ENCODE results near the gene CAV1.

The CAV1 gene

GRCh38 chr7:116494472-116494871 is 30.4 kb upstream of the CAV1 start:
- Histone ChIP-seq H3K9ac (ENCODE audit: low read depth, low read length, poor library complexity, severe bottlenecking) (no peak overlapping the region), H2AFZ (ENCODE audit: low read length) (no peak overlapping the region; the same call in 1 of the 2 replicates), H3K27me3 (ENCODE audit: insufficient read depth, low read length, poor library complexity, severe bottlenecking) (no peaks in the 10 kb centered on the region), H4K20me1 (ENCODE audit: insufficient read depth, low read length, poor library complexity, severe bottlenecking) (no peaks in the 10 kb centered on the region), H3K36me3 (ENCODE audit: insufficient read depth, low read length) (no peaks in the 10 kb centered on the region), H3K79me2 (ENCODE audit: insufficient read depth, low read length) (no peaks in the 10 kb centered on the region), H3K4me3 (ENCODE audit: low read length, poor library complexity, severe bottlenecking) (no peak overlapping the region), H3K4me2 (ENCODE audit: low read depth, low read length, poor library complexity, severe bottlenecking) (no peak overlapping the region), H3K9me2 (replicated peaks; ENCODE audit: low read depth, low read length) (no peaks in the 10 kb centered on the region), H3K9me3 (ENCODE audit: insufficient read depth, low read depth, low read length) (no peaks in the 10 kb centered on the region), H3F3A (ENCODE audit: low read depth) (no peaks in the 10 kb centered on the region), H3K4me1 (ENCODE audit: insufficient read depth, low read length, poor library complexity, severe bottlenecking) (peaks cover 11% of the 10 kb centered on the region)
- TF ChIP-seq CTCF (conservative IDR thresholded peaks at IDR 0.05; ENCODE audit: low read length): no peak

- Histone ChIP-seq H3K4me1 (ENCODE audit: insufficient read depth, low read length, poor library complexity, severe bottlenecking) (peaks cover 7% of the 10 kb centered on the region), H3F3A (ENCODE audit: low read depth) (no peaks in the 10 kb centered on the region), H4K20me1 (ENCODE audit: insufficient read depth, low read length, poor library complexity, severe bottlenecking) (no peaks in the 10 kb centered on the region), H3K9me3 (ENCODE audit: insufficient read depth, low read depth, low read length) (no peaks in the 10 kb centered on the region), H3K79me2 (ENCODE audit: insufficient read depth, low read length) (no peaks in the 10 kb centered on the region), H3K4me3 (ENCODE audit: low read length, poor library complexity, severe bottlenecking) (no peak overlapping the region), H3K4me2 (ENCODE audit: low read depth, low read length, poor library complexity, severe bottlenecking) (no peak overlapping the region), H3K9me2 (replicated peaks; ENCODE audit: low read depth, low read length) (no peaks in the 10 kb centered on the region), H3K9ac (ENCODE audit: low read depth, low read length, poor library complexity, severe bottlenecking) (no peak overlapping the region), H2AFZ (ENCODE audit: low read length) (no peak overlapping the region), H3K27me3 (ENCODE audit: insufficient read depth, low read length, poor library complexity, severe bottlenecking) (no peaks in the 10 kb centered on the region), H3K36me3 (ENCODE audit: insufficient read depth, low read length) (no peaks in the 10 kb centered on the region)
- TF ChIP-seq EZH2phosphoT487 (IDR thresholded peaks at IDR 0.05; ENCODE audit: borderline replicate concordance) (no peak), CTCF (conservative IDR thresholded peaks at IDR 0.05; ENCODE audit: low read length) (peak; percentile 19; the same call in 1 of the 2 replicates)
Observed at GRCh38 chr7:116495736-116496135, 29.1 kb upstream of the CAV1 start.

GRCh38 chr7:116496653-116497052 is 28.2 kb upstream of the CAV1 start:
- H3K27me3 ChIP-seq (ENCODE audit: insufficient read depth, low read length, poor library complexity, severe bottlenecking): no peaks in the 10 kb centered on the region
- peaks cover 7% of the 10 kb centered on the region for H3K4me1 ChIP-seq (ENCODE audit: insufficient read depth, low read length, poor library complexity, severe bottlenecking)
- TF ChIP-seq CTCF (conservative IDR thresholded peaks at IDR 0.05; ENCODE audit: low read length) (no peak), EZH2phosphoT487 (IDR thresholded peaks at IDR 0.05; ENCODE audit: borderline replicate concordance) (no peak)
- H3K9ac ChIP-seq (ENCODE audit: low read depth, low read length, poor library complexity, severe bottlenecking): no peak overlapping the region
- H3K4me3 ChIP-seq (ENCODE audit: low read length, poor library complexity, severe bottlenecking): no peak overlapping the region
- no peak overlapping the region for H2AFZ ChIP-seq (ENCODE audit: low read length)
- H4K20me1 ChIP-seq (ENCODE audit: insufficient read depth, low read length, poor library complexity, severe bottlenecking): no peaks in the 10 kb centered on the region
- no peak overlapping the region for H3K4me2 ChIP-seq (ENCODE audit: low read depth, low read length, poor library complexity, severe bottlenecking)
- H3K36me3 ChIP-seq (ENCODE audit: insufficient read depth, low read length): no peaks in the 10 kb centered on the region
- H3K79me2 ChIP-seq (ENCODE audit: insufficient read depth, low read length): no peaks in the 10 kb centered on the region
- H3K9me2 ChIP-seq (replicated peaks; ENCODE audit: low read depth, low read length): no peaks in the 10 kb centered on the region
- no peaks in the 10 kb centered on the region for H3K9me3 ChIP-seq (ENCODE audit: insufficient read depth, low read depth, low read length)
- no peaks in the 10 kb centered on the region for H3F3A ChIP-seq (ENCODE audit: low read depth)
